WTC11 (cell line): ENCODE data around the gene TRIM75.
"Not testable (repeated sequence)": the region's sequence is repeated elsewhere in the genome, so short reads cannot be mapped to it uniquely, and the experiment has no call there.

Experiments used
- CREM ChIP-seq: sonication (generic); formaldehyde crosslinking; IDR thresholded peaks from 2 replicates; pipeline ENCODE4 v1.8.1; 2022; ENCODE audit warnings: mild to moderate bottlenecking, missing genetic modification reagents, moderate library complexity
- ESRRA ChIP-seq: sonication (generic); formaldehyde crosslinking; IDR thresholded peaks from 2 replicates; pipeline ENCODE4 v1.8.1; 2022; ENCODE audit warnings: mild to moderate bottlenecking, missing genetic modification reagents, borderline replicate concordance
- IRF2 ChIP-seq: sonication (generic); formaldehyde crosslinking; IDR thresholded peaks from 2 replicates; pipeline ENCODE4 v1.8.0; 2022; ENCODE audit warnings: low read depth, missing genetic modification reagents, borderline replicate concordance
- NFYB ChIP-seq: sonication (generic); formaldehyde crosslinking; conservative IDR thresholded peaks from 2 replicates; pipeline ENCODE4 v1.8.0; 2022; ENCODE audit warnings: low read depth, missing genetic modification reagents
- NR1H2 ChIP-seq: sonication (generic); formaldehyde crosslinking; IDR thresholded peaks from 2 replicates; pipeline ENCODE4 v1.9.0; 2021; ENCODE audit warnings: mild to moderate bottlenecking, moderate library complexity, missing genetic modification reagents
- RELA ChIP-seq: sonication (generic); formaldehyde crosslinking; IDR thresholded peaks from 2 replicates; pipeline ENCODE4 v1.8.1; 2022; ENCODE audit warnings: missing genetic modification reagents, mild to moderate bottlenecking, borderline replicate concordance
- TCF7 ChIP-seq: sonication (generic); formaldehyde crosslinking; IDR thresholded peaks from 2 replicates; pipeline ENCODE4 v1.8.0; 2022; ENCODE audit warnings: mild to moderate bottlenecking, low read depth, missing genetic modification reagents, moderate library complexity
- TEAD4 ChIP-seq: sonication (generic); formaldehyde crosslinking; IDR thresholded peaks from 2 replicates; pipeline ENCODE4 v1.8.0; 2022; ENCODE audit warnings: mild to moderate bottlenecking, missing genetic modification reagents
- ZNF138 ChIP-seq: sonication (generic); formaldehyde crosslinking; conservative IDR thresholded peaks from 2 replicates; pipeline ENCODE4 v1.8.1; 2022; ENCODE audit warnings: mild to moderate bottlenecking, moderate library complexity, missing genetic modification reagents
- TF ChIP-seq, protein P1 (sequence below): fragments of 200-600 bp; IDR thresholded peaks from 2 replicates; pipeline ENCODE4 v1.8.0; 2022; ENCODE audit warnings: antibody characterized with exemption
- TF ChIP-seq, protein P2 (sequence below): sonication (generic); formaldehyde crosslinking; IDR thresholded peaks from 2 replicates; pipeline ENCODE4 v1.8.0; 2022; ENCODE audit warnings: mild to moderate bottlenecking, missing genetic modification reagents
- TF ChIP-seq, protein P3 (sequence below): sonication (generic); formaldehyde crosslinking; IDR thresholded peaks from 2 replicates; pipeline ENCODE4 v1.8.1; 2023; ENCODE audit warnings: mild to moderate bottlenecking, missing genetic modification reagents, moderate library complexity
- TF ChIP-seq, protein P4 (sequence below): sonication (generic); formaldehyde crosslinking; IDR thresholded peaks from 2 replicates; pipeline ENCODE4 v1.8.1; 2023; ENCODE audit warnings: mild to moderate bottlenecking, missing genetic modification reagents
- TF ChIP-seq, protein P5 (sequence below): sonication (generic); formaldehyde crosslinking; IDR thresholded peaks from 2 replicates; pipeline ENCODE4 v1.8.0; 2023; ENCODE audit warnings: mild to moderate bottlenecking, missing genetic modification reagents

DNA sequence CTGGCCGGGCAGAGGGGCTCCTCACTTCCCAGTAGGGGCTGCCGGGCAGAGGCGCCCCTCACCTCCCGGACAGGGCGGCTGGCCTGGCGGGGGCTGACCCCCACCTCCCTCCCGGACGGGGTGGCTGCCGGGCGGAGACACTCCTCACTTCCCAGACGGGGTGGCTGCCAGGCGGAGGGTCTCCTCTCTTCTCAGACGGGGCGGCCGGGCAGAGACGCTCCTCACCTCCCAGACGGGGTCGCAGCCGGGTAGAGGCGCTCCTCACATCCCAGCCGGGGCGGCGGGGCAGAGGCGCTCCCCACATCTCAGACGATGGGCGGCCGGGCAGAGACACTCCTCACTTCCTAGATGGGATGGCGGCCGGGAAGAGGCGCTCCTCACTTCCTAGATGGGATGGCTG lies 33.7 kb upstream of the TRIM75 start:
- not testable (repeated sequence) for TF ChIP-seq NR1H2 (CRISPR knock-in tag); NFYB (CRISPR knock-in tag); IRF2; CREM (CRISPR knock-in tag); RELA; ESRRA (CRISPR knock-in tag); TEAD4 (CRISPR knock-in tag); TCF7 (CRISPR knock-in tag); ZNF138
- TF ChIP-seq, protein P1, sequence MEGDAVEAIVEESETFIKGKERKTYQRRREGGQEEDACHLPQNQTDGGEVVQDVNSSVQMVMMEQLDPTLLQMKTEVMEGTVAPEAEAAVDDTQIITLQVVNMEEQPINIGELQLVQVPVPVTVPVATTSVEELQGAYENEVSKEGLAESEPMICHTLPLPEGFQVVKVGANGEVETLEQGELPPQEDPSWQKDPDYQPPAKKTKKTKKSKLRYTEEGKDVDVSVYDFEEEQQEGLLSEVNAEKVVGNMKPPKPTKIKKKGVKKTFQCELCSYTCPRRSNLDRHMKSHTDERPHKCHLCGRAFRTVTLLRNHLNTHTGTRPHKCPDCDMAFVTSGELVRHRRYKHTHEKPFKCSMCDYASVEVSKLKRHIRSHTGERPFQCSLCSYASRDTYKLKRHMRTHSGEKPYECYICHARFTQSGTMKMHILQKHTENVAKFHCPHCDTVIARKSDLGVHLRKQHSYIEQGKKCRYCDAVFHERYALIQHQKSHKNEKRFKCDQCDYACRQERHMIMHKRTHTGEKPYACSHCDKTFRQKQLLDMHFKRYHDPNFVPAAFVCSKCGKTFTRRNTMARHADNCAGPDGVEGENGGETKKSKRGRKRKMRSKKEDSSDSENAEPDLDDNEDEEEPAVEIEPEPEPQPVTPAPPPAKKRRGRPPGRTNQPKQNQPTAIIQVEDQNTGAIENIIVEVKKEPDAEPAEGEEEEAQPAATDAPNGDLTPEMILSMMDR = not testable (repeated sequence)
- TF ChIP-seq, protein P2, sequence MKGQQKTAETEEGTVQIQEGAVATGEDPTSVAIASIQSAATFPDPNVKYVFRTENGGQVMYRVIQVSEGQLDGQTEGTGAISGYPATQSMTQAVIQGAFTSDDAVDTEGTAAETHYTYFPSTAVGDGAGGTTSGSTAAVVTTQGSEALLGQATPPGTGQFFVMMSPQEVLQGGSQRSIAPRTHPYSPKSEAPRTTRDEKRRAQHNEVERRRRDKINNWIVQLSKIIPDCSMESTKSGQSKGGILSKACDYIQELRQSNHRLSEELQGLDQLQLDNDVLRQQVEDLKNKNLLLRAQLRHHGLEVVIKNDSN (CRISPR knock-in tag) = not testable (repeated sequence)
- TF ChIP-seq, protein P3, sequence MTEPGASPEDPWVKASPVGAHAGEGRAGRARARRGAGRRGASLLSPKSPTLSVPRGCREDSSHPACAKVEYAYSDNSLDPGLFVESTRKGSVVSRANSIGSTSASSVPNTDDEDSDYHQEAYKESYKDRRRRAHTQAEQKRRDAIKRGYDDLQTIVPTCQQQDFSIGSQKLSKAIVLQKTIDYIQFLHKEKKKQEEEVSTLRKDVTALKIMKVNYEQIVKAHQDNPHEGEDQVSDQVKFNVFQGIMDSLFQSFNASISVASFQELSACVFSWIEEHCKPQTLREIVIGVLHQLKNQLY (CRISPR knock-in tag) = not testable (repeated sequence)
- TF ChIP-seq, protein P4, sequence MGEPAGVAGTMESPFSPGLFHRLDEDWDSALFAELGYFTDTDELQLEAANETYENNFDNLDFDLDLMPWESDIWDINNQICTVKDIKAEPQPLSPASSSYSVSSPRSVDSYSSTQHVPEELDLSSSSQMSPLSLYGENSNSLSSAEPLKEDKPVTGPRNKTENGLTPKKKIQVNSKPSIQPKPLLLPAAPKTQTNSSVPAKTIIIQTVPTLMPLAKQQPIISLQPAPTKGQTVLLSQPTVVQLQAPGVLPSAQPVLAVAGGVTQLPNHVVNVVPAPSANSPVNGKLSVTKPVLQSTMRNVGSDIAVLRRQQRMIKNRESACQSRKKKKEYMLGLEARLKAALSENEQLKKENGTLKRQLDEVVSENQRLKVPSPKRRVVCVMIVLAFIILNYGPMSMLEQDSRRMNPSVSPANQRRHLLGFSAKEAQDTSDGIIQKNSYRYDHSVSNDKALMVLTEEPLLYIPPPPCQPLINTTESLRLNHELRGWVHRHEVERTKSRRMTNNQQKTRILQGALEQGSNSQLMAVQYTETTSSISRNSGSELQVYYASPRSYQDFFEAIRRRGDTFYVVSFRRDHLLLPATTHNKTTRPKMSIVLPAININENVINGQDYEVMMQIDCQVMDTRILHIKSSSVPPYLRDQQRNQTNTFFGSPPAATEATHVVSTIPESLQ (CRISPR knock-in tag) = not testable (repeated sequence)
- TF ChIP-seq, protein P5, sequence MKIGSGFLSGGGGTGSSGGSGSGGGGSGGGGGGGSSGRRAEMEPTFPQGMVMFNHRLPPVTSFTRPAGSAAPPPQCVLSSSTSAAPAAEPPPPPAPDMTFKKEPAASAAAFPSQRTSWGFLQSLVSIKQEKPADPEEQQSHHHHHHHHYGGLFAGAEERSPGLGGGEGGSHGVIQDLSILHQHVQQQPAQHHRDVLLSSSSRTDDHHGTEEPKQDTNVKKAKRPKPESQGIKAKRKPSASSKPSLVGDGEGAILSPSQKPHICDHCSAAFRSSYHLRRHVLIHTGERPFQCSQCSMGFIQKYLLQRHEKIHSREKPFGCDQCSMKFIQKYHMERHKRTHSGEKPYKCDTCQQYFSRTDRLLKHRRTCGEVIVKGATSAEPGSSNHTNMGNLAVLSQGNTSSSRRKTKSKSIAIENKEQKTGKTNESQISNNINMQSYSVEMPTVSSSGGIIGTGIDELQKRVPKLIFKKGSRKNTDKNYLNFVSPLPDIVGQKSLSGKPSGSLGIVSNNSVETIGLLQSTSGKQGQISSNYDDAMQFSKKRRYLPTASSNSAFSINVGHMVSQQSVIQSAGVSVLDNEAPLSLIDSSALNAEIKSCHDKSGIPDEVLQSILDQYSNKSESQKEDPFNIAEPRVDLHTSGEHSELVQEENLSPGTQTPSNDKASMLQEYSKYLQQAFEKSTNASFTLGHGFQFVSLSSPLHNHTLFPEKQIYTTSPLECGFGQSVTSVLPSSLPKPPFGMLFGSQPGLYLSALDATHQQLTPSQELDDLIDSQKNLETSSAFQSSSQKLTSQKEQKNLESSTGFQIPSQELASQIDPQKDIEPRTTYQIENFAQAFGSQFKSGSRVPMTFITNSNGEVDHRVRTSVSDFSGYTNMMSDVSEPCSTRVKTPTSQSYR (CRISPR knock-in tag) = not testable (repeated sequence)
